ENCODE results near the gene OSTM1. TPM values are rescaled to one million over a fixed set of nuclear protein-coding genes. Genes with fewer than 3 reads are reported as not detected.
A peak's percentile ranks its signal among the peaks of the same experiment; 100 is the strongest.

OSTM1 gene
- total and polyA plus RNA-seq, 2 of the 8 experiments (the other 6 are each of a cell fraction or from before 2014, with no cell fraction given), result 17.7 to 26.1 TPM

DNA sequence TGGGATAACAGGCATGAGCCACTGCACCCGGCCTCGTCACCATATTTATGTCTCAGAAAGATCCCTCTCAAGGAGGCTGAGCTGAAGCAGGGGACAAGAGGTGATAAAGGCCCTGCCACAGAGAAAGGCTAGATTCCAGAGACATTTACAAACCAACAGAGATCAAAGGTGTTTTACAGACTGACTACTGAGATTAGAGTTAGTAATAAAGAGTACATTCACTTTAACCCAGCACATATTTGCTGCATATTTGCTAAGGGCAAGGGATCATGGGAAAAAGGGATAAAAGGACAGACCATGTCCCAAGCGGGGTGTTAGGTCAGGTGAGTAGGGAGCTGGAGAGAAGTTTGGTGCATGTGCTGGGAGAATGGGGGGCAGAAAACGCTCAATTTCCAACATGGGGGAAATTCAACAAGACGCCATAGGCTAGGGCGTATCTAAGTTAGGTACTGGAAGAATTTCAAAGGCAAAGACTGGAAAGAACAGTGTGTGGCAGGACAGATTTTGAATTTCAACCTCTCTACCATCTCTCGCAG lies 72.8 kb downstream of the OSTM1 start:
- H3K23me2 ChIP-seq (ENCODE audit: low read depth, low read length), result no peaks in the 10 kb centered on the region; the same call in 1 of the 2 replicates
- FAIRE-seq (no peak), DNase-seq (ENCODE audit: low read depth in 1 of 2, low spot score in 2 of 2) (no peak)
- ChIA-PET CTCF (ENCODE audit: partially characterized antibody) (interaction anchor here (0.9 to 1.8 kb wide), 2 partner anchors 21 to 48 kb away, joined by 3 to 8 read pairs; no protein-coding TSS in a partner anchor), POLR2A (ENCODE audit: partially characterized antibody) (no interaction called here)
- no peaks in the 10 kb centered on the region for H3K9me3 ChIP-seq (ENCODE audit: insufficient read depth in 2 of 2, low read depth in 1 of 2, low read length in 1 of 2)
- no peak overlapping the region for H2BK5ac ChIP-seq (ENCODE audit: low read depth, low read length)
- no peak overlapping the region for H3K27ac ChIP-seq (ENCODE audit: low read depth, low read length)
- no peaks in the 10 kb centered on the region for H3K27me3 ChIP-seq (replicated peaks in 1 of 4; ENCODE audit: control insufficient read depth in 3 of 4, extremely low read depth in 1 of 4, insufficient read depth in 3 of 4, low read length in 3 of 4)
- H2BK12ac ChIP-seq (ENCODE audit: low read depth, low read length), result no peak overlapping the region
- no peak overlapping the region for H3K56ac ChIP-seq (replicated peaks; ENCODE audit: insufficient read length, low read depth, low read length)
- WGBS, 2 experiments (ENCODE audit: extremely low coverage in 1 of 2, insufficient coverage in 1 of 2, insufficient read length in 1 of 2, insufficient replicate concordance in 2 of 2, low coverage in 1 of 2, low lambda C conversion rate in 2 of 2, missing lambda C conversion rate in 1 of 2), result 92% methylated on average over 7 of the region's 7 CpGs; no CpG with 5 or more reads in 1 of the 2 experiments
- H3K4me3 ChIP-seq (ENCODE audit: extremely low read depth in 1 of 4, insufficient read depth in 2 of 4, low read depth in 3 of 4, low read length in 4 of 4), result no peak overlapping the region
- no peak overlapping the region for H4K5ac ChIP-seq (ENCODE audit: insufficient read length, low read depth, low read length)
- no peak overlapping the region for H2BK15ac ChIP-seq (ENCODE audit: low read length)
- H3K9ac ChIP-seq (replicated peaks in 1 of 4; ENCODE audit: extremely low read depth in 1 of 4, low read depth in 3 of 4, low read length in 3 of 4), result no peak overlapping the region
- 0 out of 2 replicates have a peak overlapping the region, but pooled peaks have one; percentile 61 for H2AFZ ChIP-seq (ENCODE audit: low read length)
- no peak overlapping the region for H4K91ac ChIP-seq (replicated peaks; ENCODE audit: insufficient read length, low read length)
- H3K36me3 ChIP-seq (ENCODE audit: control insufficient read depth in 2 of 4, insufficient read depth in 4 of 4, low read length in 3 of 4), result no peaks in the 10 kb centered on the region
- H3K79me2 ChIP-seq (ENCODE audit: control insufficient read depth in 1 of 2, insufficient read depth in 2 of 2, low read length in 2 of 2), result no peaks in the 10 kb centered on the region
- no peaks in the 10 kb centered on the region for H3K79me1 ChIP-seq (ENCODE audit: low read depth, low read length)
- no peak overlapping the region for H3K4me2 ChIP-seq (ENCODE audit: insufficient read depth in 1 of 2, low read depth in 2 of 2, low read length in 2 of 2)
- H3K14ac ChIP-seq (ENCODE audit: insufficient read length), result no peak overlapping the region
- H2AK5ac ChIP-seq (ENCODE audit: low read depth, low read length), result no peak overlapping the region
- no peak overlapping the region for H2BK120ac ChIP-seq (replicated peaks; ENCODE audit: low read depth, low read length)
- no peak overlapping the region for H4K8ac ChIP-seq (ENCODE audit: extremely low read depth, insufficient read depth, low read length)
- H3K4me1 ChIP-seq (replicated peaks in 1 of 4; ENCODE audit: control insufficient read depth in 3 of 4, insufficient read depth in 4 of 4, low read length in 3 of 4), result peaks cover 2 to 14% (median 7%) of the 10 kb centered on the region in 4 experiments; a peak in 4 of 7 replicates
- H3K4ac ChIP-seq (replicated peaks; ENCODE audit: insufficient read length, low read depth, low read length), result no peak overlapping the region
- no peak overlapping the region for H3K18ac ChIP-seq (ENCODE audit: extremely low read depth, low read length)
- H4K20me1 ChIP-seq (replicated peaks in 1 of 2; ENCODE audit: control insufficient read depth in 1 of 2, insufficient read depth in 2 of 2, low read length in 2 of 2), result no peaks in the 10 kb centered on the region
- H2BK20ac ChIP-seq (ENCODE audit: low read length), result no peak overlapping the region
- H3K23ac ChIP-seq (ENCODE audit: insufficient read length), result no peak overlapping the region
- no peak for TF ChIP-seq HDAC6 (IDR thresholded peaks at IDR 0.05; ENCODE audit: low read depth, low read length)
- TF ChIP-seq CTBP2 (IDR thresholded peaks at IDR 0.05; ENCODE audit: borderline replicate concordance, insufficient read depth, insufficient read length, low read length), result no peak
- TF ChIP-seq SRF (IDR thresholded peaks at IDR 0.05; ENCODE audit: low read depth, low read length), result no peak
- TF ChIP-seq RNF2 (IDR thresholded peaks at IDR 0.05; ENCODE audit: borderline replicate concordance, low read depth, low read length, missing control alignments, poor library complexity, severe bottlenecking), result no peak
- TF ChIP-seq PHF8 (conservative IDR thresholded peaks at IDR 0.05; ENCODE audit: low read depth, low read length), result no peak
- TF ChIP-seq, protein P1, sequence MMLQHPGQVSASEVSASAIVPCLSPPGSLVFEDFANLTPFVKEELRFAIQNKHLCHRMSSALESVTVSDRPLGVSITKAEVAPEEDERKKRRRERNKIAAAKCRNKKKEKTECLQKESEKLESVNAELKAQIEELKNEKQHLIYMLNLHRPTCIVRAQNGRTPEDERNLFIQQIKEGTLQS (IDR thresholded peaks at IDR 0.05; ENCODE audit: insufficient read depth, low read depth, low read length), result no peak
- TF ChIP-seq HDAC2 (IDR thresholded peaks at IDR 0.05; ENCODE audit: borderline replicate concordance in 1 of 2, low read depth in 2 of 2, low read length in 2 of 2), result no peak
- no peak for TF ChIP-seq ATF2 (IDR thresholded peaks at IDR 0.05; ENCODE audit: low read length)
- TF ChIP-seq SP4 (IDR thresholded peaks at IDR 0.05; ENCODE audit: low read length), result no peak
- TF ChIP-seq NANOG (IDR thresholded peaks at IDR 0.05; ENCODE audit: insufficient read depth, low read depth, low read length, poor library complexity, severe bottlenecking), result no peak
